ENCODE measurements around the gene BBS1. TPM values are rescaled to one million over a fixed set of nuclear protein-coding genes. Genes with fewer than 3 reads are reported as not detected.

The BBS1 gene
- polyA plus RNA-seq, 3 donors = 59.1 to 67.6 (median 67.0) TPM

- no peak for DNase-seq (ENCODE audit: low read depth in 3 of 3, low spot score in 2 of 3)
Observed at GRCh38 chr11:66548041-66548440, 37.6 kb downstream of the BBS1 start.

GRCh38 chr11:66548774-66549630, 38.6 kb downstream of the BBS1 start:
- no peak for DNase-seq (ENCODE audit: low read depth in 3 of 3, low spot score in 2 of 3)

- DNase-seq (ENCODE audit: low read depth in 3 of 3, low spot score in 2 of 3) = no peak
Observed at GRCh38 chr11:66549696-66550095, 39.3 kb downstream of the BBS1 start.

GRCh38 chr11:66550887-66551286, 40.5 kb downstream of the BBS1 start:
- no peak for DNase-seq (ENCODE audit: low read depth in 3 of 3, low spot score in 2 of 3)

GRCh38 chr11:66554602-66555001, 44.2 kb downstream of the BBS1 start:
- no peak for DNase-seq (ENCODE audit: low read depth in 3 of 3, low spot score in 2 of 3)

GRCh38 chr11:66555416-66555815, 45.0 kb downstream of the BBS1 start:
- no peak for DNase-seq (ENCODE audit: low read depth in 3 of 3, low spot score in 2 of 3)

GRCh38 chr11:66556086-66556485, 45.7 kb downstream of the BBS1 start:
- no peak for DNase-seq (ENCODE audit: low read depth in 3 of 3, low spot score in 2 of 3)

- no peak for DNase-seq (ENCODE audit: low read depth in 3 of 3, low spot score in 2 of 3)
Observed at GRCh38 chr11:66557733-66558326, 47.4 kb downstream of the BBS1 start.

- DNase-seq (ENCODE audit: low read depth in 3 of 3, low spot score in 2 of 3) = no peak
Observed at GRCh38 chr11:66559142-66559865, 48.9 kb downstream of the BBS1 start.

GRCh38 chr11:66559866-66560676, 49.6 kb downstream of the BBS1 start:
- no peak for DNase-seq (ENCODE audit: low read depth in 3 of 3, low spot score in 2 of 3)

GRCh38 chr11:66561178-66561974, 50.9 kb downstream of the BBS1 start:
- no peak for DNase-seq (ENCODE audit: low read depth in 3 of 3, low spot score in 2 of 3)

GRCh38 chr11:66561975-66562248, 51.5 kb downstream of the BBS1 start:
- no peak for DNase-seq (ENCODE audit: low read depth in 3 of 3, low spot score in 2 of 3)

- DNase-seq (ENCODE audit: low read depth in 3 of 3, low spot score in 2 of 3) = no peak
Observed at GRCh38 chr11:66562275-66562674, 51.8 kb downstream of the BBS1 start.

GRCh38 chr11:66562907-66563583, 52.6 kb downstream of the BBS1 start:
- DNase-seq (ENCODE audit: low read depth in 3 of 3, low spot score in 2 of 3) = no peak

GRCh38 chr11:66563832-66564231, 53.4 kb downstream of the BBS1 start:
- DNase-seq (ENCODE audit: low read depth in 3 of 3, low spot score in 2 of 3) = no peak

GRCh38 chr11:66564538-66564937, 54.1 kb downstream of the BBS1 start:
- DNase-seq (ENCODE audit: low read depth in 3 of 3, low spot score in 2 of 3) = no peak

GRCh38 chr11:66564984-66565383, 54.5 kb downstream of the BBS1 start:
- DNase-seq (ENCODE audit: low read depth in 3 of 3, low spot score in 2 of 3) = no peak

- DNase-seq (ENCODE audit: low read depth in 3 of 3, low spot score in 2 of 3) = no peak
Observed at GRCh38 chr11:66566221-66566620, 55.8 kb downstream of the BBS1 start.

GRCh38 chr11:66567787-66568123, 57.3 kb downstream of the BBS1 start:
- DNase-seq (ENCODE audit: low read depth in 3 of 3, low spot score in 2 of 3) = no peak
